ENCODE data around the gene ACADVL.

DNA sequence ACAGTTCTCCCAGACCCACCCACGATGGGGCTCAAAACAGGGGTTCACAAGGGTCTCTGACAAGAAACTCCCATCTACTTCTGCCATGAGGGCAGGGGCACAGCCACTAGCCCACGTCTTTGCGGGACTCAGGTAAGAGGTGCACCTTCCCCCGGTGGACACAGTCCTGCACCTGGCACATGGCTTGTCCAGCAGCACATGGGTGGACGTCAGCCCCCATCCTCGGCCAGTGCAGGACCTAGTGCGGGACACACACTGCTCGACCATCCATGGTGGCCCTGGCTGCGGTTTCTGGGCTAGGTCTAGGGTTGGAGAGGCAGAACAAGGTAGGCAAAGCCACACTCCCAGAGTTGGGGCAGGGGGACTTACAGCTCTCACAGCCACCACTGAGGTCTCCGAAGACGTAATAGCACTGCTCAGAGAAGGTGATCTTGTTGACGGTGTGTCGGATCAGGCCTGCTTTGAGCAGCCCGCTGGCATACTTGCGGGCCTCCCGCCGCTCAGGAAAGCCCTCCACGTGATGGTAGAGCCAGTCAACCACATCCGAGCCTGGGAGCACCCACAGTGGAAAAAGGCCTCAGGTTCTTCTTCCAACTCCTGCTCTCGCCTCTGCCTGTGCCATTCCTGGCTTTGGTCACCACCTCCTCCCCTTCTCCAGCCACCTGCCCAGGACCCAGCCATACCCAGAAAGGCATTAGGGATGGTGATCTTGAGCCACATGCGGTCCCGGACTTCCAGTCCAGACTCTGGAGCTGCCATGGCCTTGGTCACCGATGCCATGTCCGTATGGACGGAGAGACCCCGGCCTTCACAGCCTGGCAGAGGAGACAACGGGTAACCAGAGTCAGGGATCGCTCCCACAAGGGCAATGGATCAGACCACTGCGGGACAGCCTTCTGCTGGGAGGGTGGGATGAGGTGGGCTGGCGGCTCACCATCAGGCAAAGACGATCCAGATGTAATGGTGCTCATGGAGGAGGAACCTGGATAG, 7.3 kb downstream of the ACADVL start:
- TF ChIP-seq CTCF (conservative IDR thresholded peaks at IDR 0.05; ENCODE audit: low read depth, low read length) (no peak), MAFK (IDR thresholded peaks at IDR 0.05; ENCODE audit: low read depth, low read length) (no peak), RAD21 (IDR thresholded peaks at IDR 0.05; ENCODE audit: low read length) (no peak), CEBPB (IDR thresholded peaks at IDR 0.05; ENCODE audit: low read depth, low read length) (no peak), POLR2A (IDR thresholded peaks at IDR 0.05; ENCODE audit: low read depth, low read length) (no peak), BHLHE40 (IDR thresholded peaks at IDR 0.05; ENCODE audit: low read depth, low read length) (no peak), MXI1 (IDR thresholded peaks at IDR 0.05; ENCODE audit: borderline replicate concordance, low read depth, low read length) (no peak), FOS (IDR thresholded peaks at IDR 0.05; ENCODE audit: low read depth, low read length) (no peak)
- TF ChIP-seq, protein P1, sequence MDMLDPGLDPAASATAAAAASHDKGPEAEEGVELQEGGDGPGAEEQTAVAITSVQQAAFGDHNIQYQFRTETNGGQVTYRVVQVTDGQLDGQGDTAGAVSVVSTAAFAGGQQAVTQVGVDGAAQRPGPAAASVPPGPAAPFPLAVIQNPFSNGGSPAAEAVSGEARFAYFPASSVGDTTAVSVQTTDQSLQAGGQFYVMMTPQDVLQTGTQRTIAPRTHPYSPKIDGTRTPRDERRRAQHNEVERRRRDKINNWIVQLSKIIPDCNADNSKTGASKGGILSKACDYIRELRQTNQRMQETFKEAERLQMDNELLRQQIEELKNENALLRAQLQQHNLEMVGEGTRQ (IDR thresholded peaks at IDR 0.05; ENCODE audit: low read depth, low read length): no peak

Data from IMR-90 (cell line).